Activated CD4-positive, alpha-beta T cell treated with anti-CD3 and anti-CD28 coated beads for 36 hours (primary cell): ENCODE data around the gene USP38. TPM values are rescaled to one million over a fixed set of nuclear protein-coding genes. Genes with fewer than 3 reads are reported as not detected.

Experiments used
- ATAC-seq: fragments of 200-7000 bp; cut with Tn5 transposase; one replicate; pipeline ENCODE4 v1.10.0; 2021; ENCODE audit warnings: mild to moderate bottlenecking, moderate library complexity
- CTCF ChIA-PET: fragments of 350-600 bp; sonication (Branson Sonifier 250); formaldehyde crosslinking; loops from one replicate; lab custom pipeline; 2021; ENCODE audit warnings: antibody characterized with exemption; lab: Charles Lee
- POLR2A ChIA-PET: fragments of 350-600 bp; sonication (Branson Sonifier 250); formaldehyde crosslinking; loops from one replicate; lab custom pipeline; 2021; ENCODE audit warnings: antibody characterized with exemption, inconsistent platforms; lab: Charles Lee
- DNase-seq: peaks from one replicate; pipeline ENCODE4 v3.0.0-alpha.2; 2020
- H3K27ac Mint-ChIP-seq: one replicate; pipeline ENCODE4 v1.8.0; 2021; ENCODE audit warnings: mixed read lengths
- H3K27me3 Mint-ChIP-seq: one replicate; pipeline ENCODE4 v1.8.0; 2021; ENCODE audit warnings: mixed read lengths
- H3K36me3 Mint-ChIP-seq: one replicate; pipeline ENCODE4 v1.8.0; 2021; ENCODE audit warnings: low read depth, mixed read lengths
- H3K4me1 Mint-ChIP-seq: one replicate; pipeline ENCODE4 v1.8.0; 2021; ENCODE audit warnings: mixed read lengths
- H3K4me3 Mint-ChIP-seq: one replicate; pipeline ENCODE4 v1.8.0; 2021; ENCODE audit warnings: mild to moderate bottlenecking, moderate library complexity, mixed read lengths
- H3K9me3 Mint-ChIP-seq: one replicate; pipeline ENCODE4 v1.8.0; 2021; ENCODE audit warnings: low read depth, mixed read lengths
- intact Hi-C, 2 experiments: fragments of 100-400 bp; cut with DNase I in 1 of 2; cut with micrococcal nuclease in 1 of 2; formaldehyde crosslinking; loops; one replicate each; pipeline versions ENCODE4 v1.14.2 to v1.15.1; 2022 to 2024; cut with DNase I, micrococcal nuclease
- total RNA-seq, 2 experiments: library from RNA; stranded (reverse); gene quantifications; one replicate each; pipeline ENCODE4 v1.2.3, GENCODE V29; 2021

The USP38 gene
- total RNA-seq, 2 experiments from 2014 or later, result 17.4 to 20.0 TPM

DNA sequence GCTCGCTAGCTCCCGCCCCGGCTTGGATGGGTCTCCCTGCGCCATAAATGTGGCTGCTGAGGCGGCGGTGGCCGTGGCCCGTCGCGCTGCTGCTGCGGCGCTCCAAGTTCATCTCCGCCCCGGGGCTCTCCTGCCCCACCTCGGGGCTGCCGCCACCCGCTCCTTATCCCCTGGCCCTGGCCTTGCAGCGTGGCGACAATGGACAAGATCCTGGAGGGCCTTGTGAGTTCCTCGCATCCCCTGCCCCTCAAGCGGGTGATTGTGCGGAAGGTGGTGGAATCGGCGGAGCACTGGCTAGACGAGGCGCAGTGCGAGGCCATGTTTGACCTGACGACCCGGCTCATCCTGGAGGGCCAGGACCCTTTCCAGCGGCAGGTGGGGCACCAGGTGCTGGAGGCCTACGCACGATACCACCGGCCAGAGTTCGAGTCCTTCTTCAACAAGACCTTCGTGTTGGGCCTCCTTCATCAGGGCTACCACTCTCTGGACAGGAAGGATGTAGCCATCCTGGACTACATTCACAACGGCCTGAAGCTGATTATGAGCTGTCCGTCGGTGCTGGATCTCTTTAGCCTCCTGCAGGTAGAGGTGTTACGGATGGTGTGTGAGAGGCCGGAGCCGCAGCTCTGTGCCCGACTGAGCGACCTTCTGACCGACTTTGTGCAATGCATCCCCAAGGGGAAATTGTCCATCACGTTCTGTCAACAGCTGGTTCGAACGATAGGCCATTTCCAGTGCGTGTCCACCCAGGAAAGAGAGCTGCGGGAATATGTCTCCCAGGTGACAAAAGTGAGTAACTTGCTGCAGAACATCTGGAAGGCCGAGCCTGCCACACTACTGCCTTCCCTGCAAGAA lies 763 bp downstream of the USP38 start:
- peak overlapping the region; percentile 85 for H3K4me3 Mint-ChIP-seq
- peaks cover 49% of the 10 kb centered on the region for H3K36me3 Mint-ChIP-seq
- ChIA-PET POLR2A (interaction anchor here (0.6 kb wide), 1 partner anchor 538 kb away, joined by 3 read pairs; no protein-coding TSS in a partner anchor), CTCF (interaction anchor here (0.7 kb wide), 1 partner anchor 204 kb away, joined by 3 read pairs; no protein-coding TSS in a partner anchor)
- ATAC-seq (no peak), DNase-seq (no peak)
- no peaks in the 10 kb centered on the region for H3K27me3 Mint-ChIP-seq
- peaks cover 48% of the 10 kb centered on the region for H3K4me1 Mint-ChIP-seq
- intact Hi-C loops, result loop anchor here (2.0 to 10.0 kb wide), 14 partner anchors 151 to 1989 kb away; partner anchors contain the start of genes ABCE1 (in 2 of the 2), ANAPC10 (in 2 of the 2), GAB1 (in 2 of the 2) and ZNF330 (in 2 of the 2)
- H3K9me3 Mint-ChIP-seq, result no peaks in the 10 kb centered on the region
- H3K27ac Mint-ChIP-seq, result peak overlapping the region; percentile 97

DNA sequence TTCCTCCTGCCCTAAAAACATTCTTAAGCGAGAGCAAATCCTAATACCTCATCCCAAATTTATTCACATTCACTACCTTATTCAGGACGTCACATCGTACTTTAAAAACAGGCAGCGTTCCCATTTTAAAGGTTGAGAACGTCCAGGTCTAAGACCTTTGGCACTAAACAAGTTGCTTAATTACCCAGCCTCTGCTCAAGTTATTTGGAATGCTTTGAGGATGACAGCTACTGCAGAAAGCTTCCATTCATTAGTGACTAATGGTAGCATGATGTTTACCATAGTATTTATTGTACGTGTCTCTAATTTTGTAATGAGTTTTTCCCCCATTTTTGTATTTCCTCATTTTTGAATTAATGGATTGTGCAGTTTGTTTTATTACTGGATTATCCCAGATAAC lies 1.5 kb downstream of the USP38 start:
- peak overlapping the region; percentile 97 for H3K27ac Mint-ChIP-seq
- H3K4me1 Mint-ChIP-seq, result peaks cover 55% of the 10 kb centered on the region
- H3K9me3 Mint-ChIP-seq, result no peaks in the 10 kb centered on the region
- no peaks in the 10 kb centered on the region for H3K27me3 Mint-ChIP-seq
- H3K4me3 Mint-ChIP-seq, result peak overlapping the region; percentile 85
- ATAC-seq (no peak), DNase-seq (no peak)
- CTCF ChIA-PET, result interaction anchor here (0.7 kb wide), 1 partner anchor 203 kb away, joined by 3 read pairs; no protein-coding TSS in a partner anchor
- POLR2A ChIA-PET, result no interaction called here
- intact Hi-C loops, result loop anchor here (5.0 to 10.0 kb wide), 10 partner anchors 151 to 1989 kb away; partner anchors contain the start of genes ABCE1 (in 2 of the 2), ANAPC10 (in 2 of the 2), GAB1 (in 1 of the 2) and IL15 (in 1 of the 2)
- H3K36me3 Mint-ChIP-seq, result peaks cover 52% of the 10 kb centered on the region

DNA sequence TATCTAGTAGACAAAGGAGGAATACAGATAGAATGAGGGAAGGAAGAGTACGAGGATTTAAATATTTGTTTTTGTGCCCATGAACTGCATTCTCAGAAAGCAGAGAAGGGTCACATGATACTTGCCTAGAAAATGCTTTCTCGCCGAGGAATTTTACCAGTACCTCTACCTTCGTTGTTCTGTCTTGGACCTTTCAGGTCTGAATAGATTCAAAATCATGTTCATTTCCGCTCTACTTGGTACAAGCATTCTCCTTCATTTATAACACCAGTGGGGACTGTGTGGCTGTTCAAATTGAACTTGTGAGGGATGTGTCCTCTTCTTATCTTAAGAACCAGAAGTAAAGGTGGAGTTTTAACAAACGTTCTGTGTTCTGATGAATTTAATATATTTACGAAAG lies 1.9 kb downstream of the USP38 start:
- no peak for ATAC-seq
- H3K27me3 Mint-ChIP-seq, result no peaks in the 10 kb centered on the region
- DNase-seq, result no peak
- peak overlapping the region; percentile 97 for H3K27ac Mint-ChIP-seq
- H3K36me3 Mint-ChIP-seq, result peaks cover 51% of the 10 kb centered on the region
- intact Hi-C loops, result loop anchor here (5.0 to 10.0 kb wide), 10 partner anchors 151 to 1988 kb away; partner anchors contain the start of genes ABCE1 (in 2 of the 2), ANAPC10 (in 2 of the 2), GAB1 (in 1 of the 2) and IL15 (in 1 of the 2)
- H3K9me3 Mint-ChIP-seq, result no peaks in the 10 kb centered on the region
- CTCF ChIA-PET, result interaction anchor here (0.7 kb wide), 1 partner anchor 203 kb away, joined by 3 read pairs; no protein-coding TSS in a partner anchor
- H3K4me3 Mint-ChIP-seq, result peak overlapping the region; percentile 85
- POLR2A ChIA-PET, result no interaction called here
- peaks cover 50% of the 10 kb centered on the region for H3K4me1 Mint-ChIP-seq

DNA sequence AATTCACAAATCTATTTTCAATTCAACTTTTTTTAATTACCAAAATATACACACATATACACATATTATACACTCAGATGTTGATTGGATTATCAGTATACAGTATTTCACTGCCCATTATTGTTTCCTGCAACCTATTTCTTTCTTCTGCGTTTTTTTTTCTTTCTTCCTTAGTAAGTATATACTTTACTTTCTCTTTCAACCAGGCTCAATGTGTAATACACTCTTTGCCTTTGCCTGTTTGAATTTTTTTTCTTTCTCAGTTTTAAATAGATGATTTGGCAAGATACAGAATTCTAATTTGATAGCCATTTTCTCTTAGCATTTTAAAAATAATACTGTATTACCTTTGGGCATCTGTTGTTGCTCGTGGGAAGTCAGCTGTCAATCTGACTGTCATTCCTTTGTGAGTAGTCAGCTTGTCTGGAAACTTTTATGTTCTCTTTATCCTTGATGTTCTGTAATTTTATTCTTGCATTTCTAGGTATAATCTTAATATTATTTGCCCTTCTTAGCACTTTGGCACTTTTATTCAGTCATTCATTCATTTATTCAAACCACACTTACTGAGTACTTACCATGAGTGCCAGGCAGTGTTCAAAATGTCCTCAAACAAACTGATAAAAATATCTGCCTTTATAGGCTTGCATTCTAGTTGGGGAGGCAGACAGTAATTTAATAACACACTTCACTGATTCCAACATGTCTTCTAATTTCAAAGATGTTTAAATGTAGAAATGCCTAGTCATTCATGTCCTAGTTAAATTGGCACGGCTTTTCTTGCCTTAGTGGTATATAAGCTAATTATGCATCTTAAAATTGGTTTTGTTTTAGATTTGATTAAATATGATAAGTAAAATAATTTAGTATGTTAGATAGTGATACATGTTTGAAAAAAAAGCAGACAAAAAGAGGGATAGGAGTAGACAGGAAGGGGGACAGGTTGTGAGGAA lies 3.7 kb downstream of the USP38 start:
- Mint-ChIP-seq H3K27ac (peak overlapping the region; percentile 83), H3K4me1 (peaks cover 44% of the 10 kb centered on the region), H3K36me3 (peaks cover 57% of the 10 kb centered on the region), H3K27me3 (no peaks in the 10 kb centered on the region), H3K4me3 (peak overlapping the region; percentile 85), H3K9me3 (no peaks in the 10 kb centered on the region)
- ATAC-seq (no peak), DNase-seq (no peak)
- ChIA-PET CTCF (interaction anchor here (0.6 to 1.5 kb wide), 3 partner anchors 9 to 646 kb away, joined by 4 to 6 read pairs (median 4); no protein-coding TSS in a partner anchor), POLR2A (no interaction called here)
- intact Hi-C loops, result loop anchor here (5.0 to 10.0 kb wide), 10 partner anchors 149 to 1986 kb away; partner anchors contain the start of genes ABCE1 (in 2 of the 2), ANAPC10 (in 2 of the 2), GAB1 (in 1 of the 2) and IL15 (in 1 of the 2)

DNA sequence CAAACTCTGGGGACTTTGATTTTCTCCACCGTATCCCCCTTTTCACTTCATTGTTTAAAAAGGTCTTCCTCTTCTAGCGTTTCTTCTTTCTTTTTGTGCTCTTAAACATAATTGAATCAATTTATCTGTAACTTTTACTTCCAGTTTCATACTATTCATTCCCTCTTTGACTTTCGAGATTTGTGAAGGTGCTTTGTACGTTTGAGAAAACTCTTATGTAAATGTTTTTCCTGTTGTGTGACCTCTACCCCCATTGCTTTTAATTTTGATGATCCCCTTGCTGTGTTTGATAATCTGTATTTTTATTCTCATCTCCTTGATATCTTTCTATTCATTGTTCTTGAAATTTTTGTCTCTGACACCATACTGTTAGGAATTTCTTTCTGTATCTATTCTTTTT lies 4.8 kb downstream of the USP38 start:
- ATAC-seq (no peak), DNase-seq (no peak)
- ChIA-PET POLR2A (interaction anchor here (0.7 kb wide), 1 partner anchor 9 kb away, joined by 4 read pairs; no protein-coding TSS in a partner anchor), CTCF (interaction anchor here (1.5 kb wide), 1 partner anchor 11 kb away, joined by 6 read pairs; no protein-coding TSS in a partner anchor)
- peaks cover 57% of the 10 kb centered on the region for H3K36me3 Mint-ChIP-seq
- H3K4me3 Mint-ChIP-seq, result peak overlapping the region; percentile 85
- no peaks in the 10 kb centered on the region for H3K27me3 Mint-ChIP-seq
- H3K4me1 Mint-ChIP-seq, result peaks cover 40% of the 10 kb centered on the region
- intact Hi-C loops, result loop anchor here (5.0 to 10.0 kb wide), 10 partner anchors 148 to 1985 kb away; partner anchors contain the start of genes ABCE1 (in 2 of the 2), ANAPC10 (in 2 of the 2), GAB1 (in 1 of the 2) and IL15 (in 1 of the 2)
- peak overlapping the region; percentile 83 for H3K27ac Mint-ChIP-seq
- H3K9me3 Mint-ChIP-seq, result no peaks in the 10 kb centered on the region

DNA sequence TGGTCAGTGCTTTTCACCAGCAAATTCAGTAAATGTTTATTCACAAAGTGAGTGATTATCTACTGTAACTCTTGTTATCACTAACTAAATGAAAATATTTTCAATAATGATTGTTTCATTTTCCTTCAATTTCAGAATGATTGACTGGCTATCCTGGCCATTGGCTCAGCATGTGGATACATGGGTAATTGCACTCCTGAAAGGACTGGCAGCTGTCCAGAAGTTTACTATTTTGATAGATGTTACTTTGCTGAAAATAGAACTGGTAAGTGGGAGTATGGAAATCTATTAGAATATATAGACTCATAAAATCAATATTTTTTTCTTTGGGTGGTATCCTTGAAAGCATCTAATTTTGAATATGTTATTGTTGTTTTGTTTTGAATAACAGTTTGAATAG lies 10.9 kb downstream of the USP38 start:
- DNase-seq (no peak), ATAC-seq (no peak)
- Mint-ChIP-seq H3K27me3 (no peaks in the 10 kb centered on the region), H3K27ac (no peak overlapping the region), H3K4me3 (no peak overlapping the region), H3K9me3 (no peaks in the 10 kb centered on the region), H3K36me3 (peaks cover 54% of the 10 kb centered on the region), H3K4me1 (peaks cover 25% of the 10 kb centered on the region)
- CTCF ChIA-PET, result no interaction called here
- POLR2A ChIA-PET, result no interaction called here
- intact Hi-C loops, result no loop called here

DNA sequence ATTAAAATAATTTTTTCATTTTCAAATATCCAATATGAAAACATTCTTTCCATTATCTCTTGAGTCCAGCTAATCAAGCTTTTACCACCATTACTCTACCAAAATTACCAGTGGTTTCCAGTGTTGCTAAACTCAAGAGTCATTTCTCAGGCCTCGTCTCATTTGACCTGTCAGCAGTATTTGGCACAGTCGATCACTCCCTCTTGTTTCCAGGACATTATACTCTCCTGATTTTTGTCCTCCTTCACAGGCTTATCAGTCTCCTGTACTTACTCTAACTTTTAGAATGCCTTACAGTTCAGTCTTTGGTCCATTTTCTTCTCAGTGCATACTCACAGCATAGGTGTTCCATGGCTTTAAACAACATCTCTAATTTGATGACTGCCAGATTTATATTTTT lies 11.6 kb downstream of the USP38 start:
- no peak for ATAC-seq
- H3K9me3 Mint-ChIP-seq, result no peaks in the 10 kb centered on the region

DNA sequence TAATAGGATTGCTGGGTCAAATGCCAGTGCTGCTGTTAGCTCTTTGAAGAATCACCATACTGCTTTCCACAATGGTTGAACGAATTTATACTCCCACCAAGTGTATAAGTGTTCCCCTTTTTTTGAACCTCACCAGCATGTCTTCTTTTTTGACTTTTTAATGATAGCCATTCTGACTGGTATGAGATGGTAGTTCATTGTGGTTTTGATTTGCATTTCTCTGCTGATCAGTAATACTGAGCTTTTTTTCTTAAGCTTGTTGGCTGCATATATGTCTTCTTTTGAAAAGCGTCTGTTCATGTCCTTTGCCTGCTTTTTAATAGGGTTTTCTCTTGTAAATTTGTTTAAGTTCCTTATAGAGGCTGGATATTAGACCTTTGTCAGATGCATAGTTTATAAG lies 14.8 kb downstream of the USP38 start:
- CTCF ChIA-PET, result interaction anchor here (0.6 to 1.7 kb wide), 3 partner anchors 10 to 383 kb away, joined by 3 to 6 read pairs (median 4); no protein-coding TSS in a partner anchor
- DNase-seq (no peak), ATAC-seq (no peak)
- no peak overlapping the region for H3K4me3 Mint-ChIP-seq
- H3K4me1 Mint-ChIP-seq, result peaks cover 19% of the 10 kb centered on the region
- peaks cover 56% of the 10 kb centered on the region for H3K36me3 Mint-ChIP-seq
- POLR2A ChIA-PET, result interaction anchor here (0.6 kb wide), 1 partner anchor 97 kb away, joined by 4 read pairs; no protein-coding TSS in a partner anchor
- H3K9me3 Mint-ChIP-seq, result no peaks in the 10 kb centered on the region
- intact Hi-C loops, result no loop called here
- no peak overlapping the region for H3K27ac Mint-ChIP-seq
- H3K27me3 Mint-ChIP-seq, result no peaks in the 10 kb centered on the region

More for the DNA sequence above, 11.6 kb downstream of the USP38 start:
- Mint-ChIP-seq H3K27me3 (no peaks in the 10 kb centered on the region), H3K4me3 (no peak overlapping the region), H3K36me3 (peaks cover 53% of the 10 kb centered on the region), H3K27ac (no peak overlapping the region), H3K4me1 (peaks cover 21% of the 10 kb centered on the region)
- CTCF ChIA-PET, result no interaction called here
- intact Hi-C loops, result no loop called here
- DNase-seq, result no peak
- POLR2A ChIA-PET, result no interaction called here

DNA sequence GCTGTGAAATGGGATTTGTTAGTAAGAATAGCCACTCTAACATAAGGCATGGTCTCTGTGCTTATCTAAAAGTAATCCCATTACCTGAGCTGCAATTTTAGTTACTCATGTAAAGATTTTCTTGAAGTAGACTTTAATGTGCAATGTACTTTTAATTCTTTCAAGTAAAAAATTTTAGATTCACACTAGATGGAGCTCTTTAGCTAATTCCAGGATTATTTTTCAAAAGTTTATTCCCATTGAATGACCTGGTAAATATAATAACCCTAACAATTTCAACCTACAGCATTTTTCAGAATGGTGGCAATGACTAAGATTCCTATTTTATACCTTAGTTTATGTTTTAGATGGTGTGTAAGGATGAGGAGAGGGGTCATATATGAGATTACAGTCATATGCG lies 18.1 kb downstream of the USP38 start:
- ChIA-PET POLR2A (no interaction called here), CTCF (interaction anchor here (0.9 kb wide), 1 partner anchor 46 kb away, joined by 3 read pairs; no protein-coding TSS in a partner anchor)
- no peaks in the 10 kb centered on the region for H3K9me3 Mint-ChIP-seq
- no peak overlapping the region for H3K4me3 Mint-ChIP-seq
- peaks cover 61% of the 10 kb centered on the region for H3K36me3 Mint-ChIP-seq
- H3K27me3 Mint-ChIP-seq, result no peaks in the 10 kb centered on the region
- H3K27ac Mint-ChIP-seq, result no peak overlapping the region
- intact Hi-C loops, result loop anchor here in 1 of 2 experiments (5.0 kb wide), 1 partner anchor 279 kb away; no protein-coding TSS in a partner anchor
- DNase-seq (no peak), ATAC-seq (no peak)
- H3K4me1 Mint-ChIP-seq, result peaks cover 15% of the 10 kb centered on the region

DNA sequence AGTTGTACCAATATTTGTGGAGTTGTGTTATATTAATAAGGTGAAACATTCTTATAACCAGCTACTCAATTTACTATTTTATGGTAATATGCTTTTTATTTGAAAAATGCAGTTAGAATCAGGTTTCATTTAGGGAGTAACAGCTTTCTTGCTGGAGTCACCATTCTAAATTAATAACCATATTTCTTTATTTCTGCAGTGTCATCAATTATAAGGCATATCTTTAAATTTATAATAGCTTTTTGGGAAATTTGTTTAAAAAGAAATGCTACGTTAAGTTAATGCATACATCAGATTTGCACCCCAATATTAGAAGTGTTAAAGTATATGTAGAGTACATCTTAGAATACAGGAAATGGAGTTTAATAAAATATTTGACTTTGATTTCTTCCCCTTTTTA lies 18.9 kb downstream of the USP38 start:
- Mint-ChIP-seq H3K9me3 (no peaks in the 10 kb centered on the region), H3K36me3 (peaks cover 56% of the 10 kb centered on the region), H3K27me3 (no peaks in the 10 kb centered on the region), H3K27ac (no peak overlapping the region), H3K4me1 (peaks cover 15% of the 10 kb centered on the region), H3K4me3 (no peak overlapping the region)
- CTCF ChIA-PET, result interaction anchor here (0.9 kb wide), 1 partner anchor 45 kb away, joined by 3 read pairs; no protein-coding TSS in a partner anchor
- POLR2A ChIA-PET, result interaction anchor here (0.5 kb wide), 1 partner anchor 91 kb away, joined by 3 read pairs; no protein-coding TSS in a partner anchor
- ATAC-seq, result no peak
- intact Hi-C loops, result loop anchor here in 1 of 2 experiments (5.0 kb wide), 1 partner anchor 279 kb away; no protein-coding TSS in a partner anchor
- DNase-seq, result no peak
